ENCODE results near the gene RAMACL.

The RAMACL gene

DNA sequence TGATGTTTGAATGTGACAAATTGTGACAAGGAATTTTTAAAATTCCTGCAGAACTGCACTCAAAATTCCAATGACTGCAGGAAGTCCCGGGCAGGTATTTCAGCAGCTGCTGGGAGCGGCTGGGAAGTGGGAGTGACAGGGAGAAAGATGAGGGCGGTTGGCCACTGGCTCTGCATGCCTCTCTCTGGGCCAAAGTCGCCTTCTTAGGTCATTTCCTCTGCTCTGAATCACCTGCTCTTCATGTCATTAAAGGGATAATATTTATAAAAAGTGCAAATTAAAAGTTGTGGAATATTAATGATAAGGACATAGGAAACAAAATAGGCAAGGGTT lies 43.9 kb downstream of the RAMACL start (continued):
- TF ChIP-seq ZBTB1 (tag by site-specific recombination; IDR thresholded peaks at IDR 0.05) = no peak
- TF ChIP-seq KLF7 (tag by site-specific recombination; IDR thresholded peaks at IDR 0.05; ENCODE audit: borderline replicate concordance) = no peak

DNA sequence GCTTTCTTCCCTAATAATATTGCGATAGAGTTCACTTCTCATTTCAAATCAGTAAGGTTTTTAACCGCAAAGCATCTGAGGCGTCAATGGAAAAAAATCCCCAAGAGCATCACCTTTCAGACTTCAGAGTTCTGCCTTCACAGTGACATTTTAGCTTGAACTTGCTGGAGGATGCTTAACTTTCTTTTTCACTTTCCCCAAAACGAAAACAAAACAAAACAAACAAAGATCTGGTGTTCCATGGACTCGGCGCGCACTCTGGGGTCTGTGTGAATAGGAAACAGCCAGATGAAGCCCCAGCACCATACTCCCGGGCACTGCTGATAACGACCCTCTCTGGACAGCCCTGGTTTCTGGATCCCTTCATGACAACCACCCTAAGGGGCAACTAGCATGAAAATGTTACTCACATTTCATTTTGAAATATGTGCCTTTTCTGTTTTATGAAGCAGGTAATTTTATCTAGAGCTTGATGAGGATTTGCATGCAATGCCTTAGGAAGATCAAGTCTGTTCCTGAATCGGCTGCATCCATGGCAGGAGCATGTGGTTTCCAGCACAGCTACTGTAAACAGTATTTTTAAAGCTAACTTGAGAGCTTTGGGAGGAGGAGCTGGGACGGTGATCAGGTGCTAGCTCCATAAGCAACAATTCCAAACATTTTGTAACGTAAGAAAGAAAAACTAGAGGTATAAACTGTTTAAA lies 44.5 kb downstream of the RAMACL start:
- Histone ChIP-seq H3K4me3 (ENCODE audit: low read depth, low read length) (no peak overlapping the region), H3K27ac (ENCODE audit: extremely low read depth, low read depth, low read length) (no peak overlapping the region), H3K9me3 (ENCODE audit: control insufficient read depth, insufficient read depth, low read depth, low read length) (no peaks in the 10 kb centered on the region), H3K4me1 (ENCODE audit: control insufficient read depth, insufficient read depth, low read length) (no peaks in the 10 kb centered on the region), H3K36me3 (ENCODE audit: control insufficient read depth in 2 of 2, insufficient read depth in 1 of 2, low read length in 2 of 2) (no peaks in the 10 kb centered on the region)
- CTCF ChIA-PET = interaction anchor here (0.7 kb wide), 1 partner anchor 230 kb away, joined by 3 read pairs; no protein-coding TSS in a partner anchor
- POLR2A ChIA-PET = no interaction called here
- TF ChIP-seq GLIS2 (tag by site-specific recombination; IDR thresholded peaks at IDR 0.05) (no peak), ZNF585B (tag by site-specific recombination; IDR thresholded peaks at IDR 0.05) (no peak), ZNF548 (tag by site-specific recombination; IDR thresholded peaks at IDR 0.05) (no peak), ZNF426 (tag by site-specific recombination; IDR thresholded peaks at IDR 0.05) (no peak), ZNF114 (tag by site-specific recombination; IDR thresholded peaks at IDR 0.05) (no peak), ZBTB8A (tag by site-specific recombination; IDR thresholded peaks at IDR 0.05) (no peak), ZNF16 (tag by site-specific recombination; IDR thresholded peaks at IDR 0.05; ENCODE audit: low read depth) (no peak)
- TF ChIP-seq, protein P1, sequence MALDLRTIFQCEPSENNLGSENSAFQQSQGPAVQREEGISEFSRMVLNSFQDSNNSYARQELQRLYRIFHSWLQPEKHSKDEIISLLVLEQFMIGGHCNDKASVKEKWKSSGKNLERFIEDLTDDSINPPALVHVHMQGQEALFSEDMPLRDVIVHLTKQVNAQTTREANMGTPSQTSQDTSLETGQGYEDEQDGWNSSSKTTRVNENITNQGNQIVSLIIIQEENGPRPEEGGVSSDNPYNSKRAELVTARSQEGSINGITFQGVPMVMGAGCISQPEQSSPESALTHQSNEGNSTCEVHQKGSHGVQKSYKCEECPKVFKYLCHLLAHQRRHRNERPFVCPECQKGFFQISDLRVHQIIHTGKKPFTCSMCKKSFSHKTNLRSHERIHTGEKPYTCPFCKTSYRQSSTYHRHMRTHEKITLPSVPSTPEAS (tag by site-specific recombination; IDR thresholded peaks at IDR 0.05) = no peak

DNA sequence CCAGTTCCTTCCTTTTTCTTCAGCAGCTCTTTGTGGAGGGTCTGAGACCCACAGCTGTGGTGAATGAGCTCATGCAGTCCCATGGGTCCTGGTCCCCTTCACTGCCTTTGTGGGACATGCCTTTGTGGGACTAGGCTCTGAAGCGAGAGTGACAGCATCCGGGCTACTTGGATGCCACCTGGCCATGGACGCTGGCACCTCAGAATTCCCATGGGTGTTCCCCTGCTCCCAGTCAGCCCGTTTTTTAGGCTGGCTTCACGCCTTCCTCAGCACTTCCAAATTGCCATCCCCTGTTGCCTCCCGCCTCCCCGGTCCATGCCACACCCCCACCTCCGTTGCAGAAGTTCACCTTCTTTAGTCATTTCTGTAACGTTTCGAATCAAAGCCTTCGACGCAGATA lies 45.1 kb downstream of the RAMACL start:
- Histone ChIP-seq H3K36me3 (ENCODE audit: control insufficient read depth in 2 of 2, insufficient read depth in 1 of 2, low read length in 2 of 2) (no peaks in the 10 kb centered on the region), H3K27ac (ENCODE audit: extremely low read depth, low read depth, low read length) (no peak overlapping the region), H3K4me3 (ENCODE audit: low read depth, low read length) (no peak overlapping the region), H3K4me1 (ENCODE audit: control insufficient read depth, insufficient read depth, low read length) (no peaks in the 10 kb centered on the region), H3K9me3 (ENCODE audit: control insufficient read depth, insufficient read depth, low read depth, low read length) (no peaks in the 10 kb centered on the region)
- ChIA-PET CTCF (interaction anchor here (0.7 kb wide), 1 partner anchor 231 kb away, joined by 3 read pairs; no protein-coding TSS in a partner anchor), POLR2A (no interaction called here)
- TF ChIP-seq ZNF10 (tag by site-specific recombination; IDR thresholded peaks at IDR 0.05) (no peak), KLF1 (tag by site-specific recombination; IDR thresholded peaks at IDR 0.05) (0 out of 2 replicates have a peak, but pooled peaks have one; percentile 7), ZNF747 (tag by site-specific recombination; IDR thresholded peaks at IDR 0.05) (no peak)

DNA sequence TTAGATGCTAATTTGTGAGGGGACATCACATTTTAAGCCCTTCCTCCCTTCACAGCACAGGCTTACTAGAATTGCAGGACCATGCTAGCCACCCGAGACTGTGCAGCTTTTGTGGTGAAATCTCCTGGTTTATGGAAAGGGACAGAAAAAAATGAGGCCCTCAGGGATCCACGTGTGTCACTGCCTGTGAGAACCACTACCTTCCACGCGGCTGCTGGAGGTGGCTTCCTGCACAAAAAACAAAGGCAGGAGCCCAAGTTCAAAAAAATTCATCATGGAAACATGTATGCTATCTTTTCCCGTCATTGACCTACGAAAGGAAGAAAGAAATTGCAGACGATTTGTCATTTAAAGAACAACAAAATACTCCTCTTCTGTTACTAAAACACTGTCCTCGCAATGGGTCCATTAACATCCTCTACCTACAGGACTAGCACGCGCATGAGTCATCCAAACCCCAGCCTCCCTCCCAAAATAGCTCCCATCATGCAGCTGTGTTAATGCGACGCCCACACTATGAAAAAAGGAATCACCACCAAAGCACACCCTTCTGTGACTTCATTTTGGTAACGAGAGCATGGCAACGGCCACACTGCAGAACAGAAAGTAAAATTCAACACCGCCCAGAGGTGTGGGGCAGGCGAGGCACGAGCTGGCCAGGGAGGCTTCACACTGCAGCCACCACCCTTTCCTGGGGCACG lies 45.7 kb downstream of the RAMACL start:
- no peaks in the 10 kb centered on the region for H3K36me3 ChIP-seq (ENCODE audit: control insufficient read depth in 2 of 2, insufficient read depth in 1 of 2, low read length in 2 of 2)
- CTCF ChIA-PET = no interaction called here
- no peaks in the 10 kb centered on the region for H3K9me3 ChIP-seq (ENCODE audit: control insufficient read depth, insufficient read depth, low read depth, low read length)
- H3K4me1 ChIP-seq (ENCODE audit: control insufficient read depth, insufficient read depth, low read length) = no peaks in the 10 kb centered on the region
- TF ChIP-seq, protein P2, sequence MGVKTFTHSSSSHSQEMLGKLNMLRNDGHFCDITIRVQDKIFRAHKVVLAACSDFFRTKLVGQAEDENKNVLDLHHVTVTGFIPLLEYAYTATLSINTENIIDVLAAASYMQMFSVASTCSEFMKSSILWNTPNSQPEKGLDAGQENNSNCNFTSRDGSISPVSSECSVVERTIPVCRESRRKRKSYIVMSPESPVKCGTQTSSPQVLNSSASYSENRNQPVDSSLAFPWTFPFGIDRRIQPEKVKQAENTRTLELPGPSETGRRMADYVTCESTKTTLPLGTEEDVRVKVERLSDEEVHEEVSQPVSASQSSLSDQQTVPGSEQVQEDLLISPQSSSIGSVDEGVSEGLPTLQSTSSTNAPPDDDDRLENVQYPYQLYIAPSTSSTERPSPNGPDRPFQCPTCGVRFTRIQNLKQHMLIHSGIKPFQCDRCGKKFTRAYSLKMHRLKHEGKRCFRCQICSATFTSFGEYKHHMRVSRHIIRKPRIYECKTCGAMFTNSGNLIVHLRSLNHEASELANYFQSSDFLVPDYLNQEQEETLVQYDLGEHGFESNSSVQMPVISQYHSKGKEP (tag by site-specific recombination; IDR thresholded peaks at IDR 0.05) = peak; percentile 71; the same call in 1 of the 2 replicates
- TF ChIP-seq, protein P3, sequence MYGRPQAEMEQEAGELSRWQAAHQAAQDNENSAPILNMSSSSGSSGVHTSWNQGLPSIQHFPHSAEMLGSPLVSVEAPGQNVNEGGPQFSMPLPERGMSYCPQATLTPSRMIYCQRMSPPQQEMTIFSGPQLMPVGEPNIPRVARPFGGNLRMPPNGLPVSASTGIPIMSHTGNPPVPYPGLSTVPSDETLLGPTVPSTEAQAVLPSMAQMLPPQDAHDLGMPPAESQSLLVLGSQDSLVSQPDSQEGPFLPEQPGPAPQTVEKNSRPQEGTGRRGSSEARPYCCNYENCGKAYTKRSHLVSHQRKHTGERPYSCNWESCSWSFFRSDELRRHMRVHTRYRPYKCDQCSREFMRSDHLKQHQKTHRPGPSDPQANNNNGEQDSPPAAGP (tag by site-specific recombination; IDR thresholded peaks at IDR 0.05) = peak; percentile 78
- TF ChIP-seq HOXC10 (CRISPR knock-in tag; IDR thresholded peaks at IDR 0.05) = no peak
- TF ChIP-seq ZNF350 (tag by site-specific recombination; IDR thresholded peaks at IDR 0.05) = no peak
- 0 out of 2 replicates have a peak, but pooled peaks have one; percentile 41 for TF ChIP-seq EGR2 (tag by site-specific recombination; IDR thresholded peaks at IDR 0.05; ENCODE audit: low read depth)
- TF ChIP-seq KLF1 (tag by site-specific recombination; IDR thresholded peaks at IDR 0.05) = peak; percentile 85
- peak; percentile 70 for TF ChIP-seq ZFHX2 (tag by site-specific recombination; conservative IDR thresholded peaks at IDR 0.05)
- TF ChIP-seq SETDB1 (IDR thresholded peaks at IDR 0.05; ENCODE audit: insufficient read length, low read length) = peak; percentile 12
- H3K4me3 ChIP-seq (ENCODE audit: low read depth, low read length) = no peak overlapping the region
- POLR2A ChIA-PET = no interaction called here
- H3K27ac ChIP-seq (ENCODE audit: extremely low read depth, low read depth, low read length) = no peak overlapping the region
